Stimulated activated CD4-positive, alpha-beta T cell treated with anti-CD3 and anti-CD28 coated beads, Interleukin-1b, Interleukin-23, amount 100 ng/mL, for 1 hour (primary cell): ENCODE data around the gene TBC1D21.

Experiments used
- DNase-seq, 2 donors: peaks; one replicate each; pipeline ENCODE4 v3.0.0-alpha.2; 2020; ENCODE audit warnings: low read depth in 2 of 2

The TBC1D21 gene

DNA sequence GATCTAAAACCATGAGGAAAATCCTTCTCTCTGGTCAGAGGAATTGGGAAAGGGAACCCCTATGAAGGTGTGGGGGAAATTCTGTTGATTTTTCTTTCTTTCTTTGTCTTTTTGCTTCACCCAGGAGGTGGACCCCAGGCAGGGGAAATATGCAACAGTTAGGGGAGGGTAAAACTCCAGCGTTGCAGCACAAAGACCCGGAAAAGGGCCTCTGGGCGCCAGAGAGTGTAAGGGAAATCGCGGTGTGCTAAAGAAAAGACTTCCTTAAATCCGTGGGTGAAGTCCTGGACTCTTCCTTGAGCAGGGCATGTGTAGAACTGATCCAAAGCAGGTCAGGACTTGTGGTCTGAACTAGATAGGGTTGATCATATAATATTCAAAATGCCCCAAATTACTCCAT, 11.1 kb upstream of the TBC1D21 start:
- no peak for DNase-seq

GRCh38 chr15:73865379-73865778, 8.0 kb upstream of the TBC1D21 start:
- DNase-seq: no peak

- no peak for DNase-seq
Observed at GRCh38 chr15:73865904-73866303, 7.5 kb upstream of the TBC1D21 start.

DNA sequence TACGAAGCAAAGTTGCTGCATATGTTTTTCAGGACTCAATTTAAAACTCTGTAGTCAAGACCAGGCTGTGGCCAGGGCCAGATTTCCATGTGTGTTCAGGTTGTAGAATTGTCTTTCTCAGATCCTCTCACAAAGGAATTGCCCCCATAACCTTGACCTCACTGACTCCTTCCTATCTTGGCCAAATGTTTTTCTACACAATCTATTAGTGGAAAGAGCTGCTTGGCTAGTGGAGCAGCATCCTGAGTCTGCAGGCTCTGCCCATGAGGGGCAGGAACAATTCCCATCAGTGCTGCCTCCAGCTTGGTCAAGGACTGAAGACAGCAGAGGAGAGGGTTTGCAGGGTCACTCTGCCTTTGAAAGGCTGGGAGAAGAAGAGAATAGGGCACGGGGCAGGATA, 6.9 kb upstream of the TBC1D21 start:
- no peak for DNase-seq

DNA sequence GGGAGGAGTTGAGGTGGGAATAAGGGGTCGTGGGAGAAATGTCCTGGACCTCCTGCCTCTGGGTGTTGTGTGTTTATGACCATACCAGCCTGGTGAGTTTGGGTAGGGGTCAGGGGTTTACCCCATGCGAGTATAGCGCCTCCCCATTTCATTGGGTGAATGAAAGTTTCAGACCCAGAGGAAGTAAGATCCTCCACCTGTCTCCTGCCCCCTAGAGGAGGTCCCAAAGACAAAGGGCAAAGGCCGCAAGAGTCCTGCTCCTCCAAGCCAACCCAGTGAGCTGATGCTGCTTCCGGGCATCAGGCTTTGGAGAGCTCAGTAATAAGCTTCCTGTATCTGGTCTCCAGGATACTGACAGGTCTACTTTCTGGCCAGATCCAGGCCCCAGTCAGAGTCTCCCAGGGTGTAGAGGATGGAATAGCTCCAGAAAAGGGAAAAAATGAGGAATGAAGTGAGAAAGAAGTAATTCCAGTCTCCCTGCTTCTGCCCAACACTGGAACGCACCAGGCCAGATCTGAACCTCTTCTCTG, 6.4 kb upstream of the TBC1D21 start:
- no peak for DNase-seq

DNA sequence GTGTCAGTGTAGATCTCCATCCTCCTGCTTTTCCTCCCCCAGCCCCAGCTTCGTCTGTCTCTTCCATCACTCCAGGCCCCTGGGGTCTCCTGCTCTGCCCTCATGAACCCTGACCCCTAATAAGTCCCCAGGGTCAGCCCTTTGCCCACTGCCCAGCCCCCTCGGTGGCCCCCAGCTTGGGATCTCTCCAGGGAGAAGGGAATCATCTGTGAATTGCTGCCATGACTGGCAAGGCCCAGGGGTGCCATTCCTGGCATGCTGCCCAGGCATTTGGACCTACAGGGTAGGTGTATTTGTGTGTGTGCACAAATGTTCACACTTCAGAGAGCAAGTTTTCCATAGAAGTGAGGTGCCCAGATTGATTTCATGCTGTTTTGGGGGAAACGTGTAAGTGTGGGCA, 5.9 kb upstream of the TBC1D21 start:
- DNase-seq: no peak

DNA sequence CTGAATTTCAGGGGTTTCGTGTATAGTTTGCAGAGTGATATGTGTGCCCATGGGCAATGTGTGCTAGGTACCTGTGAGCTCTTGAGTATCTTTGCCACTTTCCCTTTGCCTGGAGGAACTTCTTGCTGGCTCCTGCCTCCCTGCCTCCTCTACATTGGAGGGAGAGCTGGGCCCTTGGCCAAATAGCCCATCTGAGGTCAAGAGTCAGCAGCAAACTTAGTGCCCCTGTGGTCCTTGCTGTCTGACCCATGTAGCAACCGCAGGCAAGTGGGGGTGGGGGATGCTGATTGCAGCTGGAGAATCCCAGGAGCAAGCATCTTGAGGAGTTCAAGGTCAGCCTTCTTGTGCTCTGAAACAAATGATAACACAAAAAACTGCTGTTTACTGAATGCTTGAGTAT, 5.4 kb upstream of the TBC1D21 start:
- no peak for DNase-seq

GRCh38 chr15:73869216-73869995, 4.0 kb upstream of the TBC1D21 start:
- DNase-seq: no peak

DNA sequence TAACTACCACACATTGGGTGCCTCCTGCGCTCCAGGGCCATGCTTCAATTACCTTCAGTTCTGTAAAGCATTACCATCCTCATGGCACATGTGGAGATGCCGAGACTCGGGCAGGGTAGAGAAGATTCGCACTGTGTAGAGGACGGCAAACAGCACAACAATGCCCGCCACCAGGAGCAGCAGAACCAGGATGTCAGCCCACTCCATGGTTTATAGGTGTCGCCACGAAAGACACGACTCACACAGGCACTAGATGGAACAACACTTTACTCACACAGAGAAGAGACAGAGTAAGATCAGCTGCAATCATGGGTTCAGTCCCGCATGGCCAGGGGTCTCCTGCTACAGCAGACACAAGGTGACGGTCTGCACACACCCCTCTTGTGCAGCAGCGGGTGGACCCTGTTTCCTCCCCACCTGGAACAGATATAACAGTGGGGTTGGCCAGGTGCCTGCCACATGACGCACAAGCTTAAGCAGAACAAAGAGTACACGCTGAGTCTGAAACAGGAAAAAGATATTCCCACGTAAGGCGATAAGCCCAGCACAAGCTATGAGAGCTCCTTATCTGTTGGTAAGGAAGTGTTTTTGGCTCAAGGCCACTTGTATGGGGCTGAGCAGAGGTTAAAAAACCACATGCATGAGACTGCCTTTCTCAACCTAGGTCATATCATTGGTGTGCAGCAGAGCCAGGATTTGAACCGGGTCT, 2.5 kb upstream of the TBC1D21 start:
- DNase-seq: no peak

DNA sequence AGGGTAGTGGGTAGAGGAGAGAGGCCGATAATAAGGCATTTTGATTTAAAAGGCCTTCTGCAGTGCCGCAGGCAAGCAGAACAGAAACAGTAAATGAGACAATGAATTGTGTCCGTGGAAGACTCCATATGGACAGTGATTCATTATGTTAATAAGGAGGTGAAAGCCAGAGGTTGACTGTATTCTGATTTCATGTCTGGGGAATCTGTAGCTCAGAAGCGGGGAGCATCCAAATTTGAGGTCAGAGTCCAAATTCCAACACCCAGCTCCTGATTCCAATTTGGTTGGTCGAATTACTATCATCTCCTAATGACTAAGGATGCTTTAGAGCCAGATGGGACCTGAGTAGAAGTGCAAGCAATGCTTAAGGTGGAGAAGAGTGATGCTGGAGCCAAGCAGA, 1.0 kb upstream of the TBC1D21 start:
- no peak for DNase-seq

GRCh38 chr15:73873889-73874511, 636 bp downstream of the TBC1D21 start:
- no peak for DNase-seq

GRCh38 chr15:73879426-73879825, 6.1 kb downstream of the TBC1D21 start:
- DNase-seq: no peak

GRCh38 chr15:73881579-73882320, 8.4 kb downstream of the TBC1D21 start:
- DNase-seq: no peak

DNA sequence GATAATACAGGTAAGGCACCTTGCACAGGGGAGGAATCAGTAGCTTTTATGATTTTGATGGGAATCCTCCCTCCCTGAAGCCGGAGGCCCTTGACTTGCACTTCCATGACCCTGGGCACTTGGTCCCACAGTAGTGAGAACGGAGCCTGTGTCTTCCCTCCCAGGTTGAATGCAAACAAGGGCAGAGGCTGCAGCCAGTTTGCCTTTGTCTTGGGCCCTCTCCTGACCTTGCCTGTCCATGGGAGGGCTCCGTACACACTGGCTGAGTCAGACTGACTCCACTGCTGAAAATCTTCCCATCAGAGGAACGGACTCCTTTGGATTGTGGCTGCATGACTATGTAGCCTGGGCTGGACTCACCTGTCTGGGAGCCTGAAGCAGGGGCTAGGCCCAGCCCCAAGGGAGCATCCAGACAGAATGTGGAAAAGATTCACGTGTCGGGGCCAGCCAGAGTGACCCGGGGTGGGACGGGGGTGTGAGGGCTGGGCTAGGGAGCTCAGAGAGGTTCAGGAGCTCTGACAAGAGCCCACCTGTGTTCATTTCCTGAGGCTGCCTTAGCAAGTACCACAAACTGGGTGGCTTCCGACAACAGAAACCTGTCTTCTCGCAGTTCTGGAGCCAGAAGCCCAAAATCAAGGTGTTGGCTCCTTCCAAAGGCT, 9.5 kb downstream of the TBC1D21 start:
- no peak for DNase-seq

DNA sequence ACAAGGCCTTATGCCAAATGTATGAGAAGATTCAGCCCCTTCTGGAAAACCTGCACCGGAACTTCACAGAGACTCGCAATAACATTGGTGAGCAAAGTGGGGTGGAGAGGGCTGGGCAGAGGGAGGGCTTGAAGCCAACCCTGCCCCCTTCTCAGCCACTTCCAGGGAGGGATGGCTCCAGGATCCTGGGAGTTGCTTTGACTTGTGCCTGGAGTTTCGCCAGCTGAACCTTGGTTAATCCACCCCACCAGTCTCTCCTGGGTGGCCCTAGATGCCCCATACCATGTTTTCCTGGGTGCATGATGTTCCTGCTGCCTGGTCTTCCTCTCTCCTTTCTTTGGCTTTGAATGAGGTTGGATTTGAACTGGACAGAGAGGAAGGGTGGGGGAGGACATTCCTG, 10.8 kb downstream of the TBC1D21 start:
- DNase-seq: no peak

DNA sequence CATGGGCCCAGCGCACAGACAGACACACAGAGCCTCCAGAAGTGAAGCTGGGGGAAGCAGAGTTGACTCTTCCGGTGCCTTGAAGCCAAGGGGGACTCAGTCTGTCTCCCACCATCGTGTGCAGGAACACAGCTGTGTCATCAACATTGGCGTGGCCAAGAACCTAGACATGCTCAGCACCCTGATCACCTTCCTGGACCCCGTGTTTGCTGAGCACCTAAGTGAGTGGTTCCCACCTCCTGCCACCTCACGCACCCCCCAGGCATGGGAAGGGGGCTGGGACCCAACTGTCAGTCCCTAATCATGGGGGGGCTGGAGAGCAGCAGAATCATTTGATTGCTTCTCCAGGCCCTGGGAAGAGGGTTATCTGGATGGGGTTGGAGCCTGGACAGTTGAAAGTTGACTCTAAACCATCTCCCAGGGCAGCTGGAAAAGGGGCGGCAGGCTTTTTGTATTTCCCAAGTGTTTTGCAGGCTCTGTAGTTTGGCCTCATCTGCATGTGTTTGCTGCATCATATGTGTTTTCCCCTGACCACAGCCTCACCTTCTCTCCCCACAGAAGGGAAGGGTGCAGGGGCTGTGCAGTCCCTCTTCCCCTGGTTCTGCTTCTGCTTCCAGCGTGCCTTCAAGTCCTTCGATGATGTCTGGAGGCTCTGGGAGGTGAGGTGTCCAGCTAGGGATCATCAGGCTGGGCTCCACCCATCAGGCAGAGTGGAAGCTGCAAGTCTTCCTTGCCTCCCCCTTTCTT, 12.8 kb downstream of the TBC1D21 start:
- DNase-seq: no peak

GRCh38 chr15:73886717-73887345, 13.5 kb downstream of the TBC1D21 start:
- no peak for DNase-seq

DNA sequence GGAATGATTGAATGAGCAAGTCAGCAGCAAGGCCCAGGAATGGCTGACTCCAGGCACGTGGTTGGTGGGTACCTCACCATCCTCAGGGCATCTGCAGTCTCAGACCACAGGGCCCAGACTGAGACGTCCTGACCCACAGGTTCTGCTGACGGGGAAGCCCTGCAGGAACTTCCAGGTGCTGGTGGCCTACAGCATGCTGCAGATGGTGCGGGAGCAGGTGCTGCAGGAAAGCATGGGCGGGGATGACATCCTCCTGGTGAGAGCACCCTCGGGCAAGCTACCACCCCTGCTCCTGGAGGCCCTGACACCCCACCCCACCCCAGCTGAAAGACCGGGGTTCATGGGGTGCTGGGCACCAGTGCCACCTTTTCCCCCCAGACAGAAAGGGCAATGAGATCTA, 14.1 kb downstream of the TBC1D21 start:
- no peak for DNase-seq

GRCh38 chr15:73888224-73889041, 15.1 kb downstream of the TBC1D21 start:
- DNase-seq: no peak
